ENCODE results near the gene PATL2.
"Not testable (repeated sequence)": the region's sequence is repeated elsewhere in the genome, so short reads cannot be mapped to it uniquely, and the experiment has no call there.

PATL2 gene

GRCh38 chr15:44719293-44719999 lies 8.3 kb upstream of the PATL2 start:
- DNase-seq (ENCODE audit: low spot score): no peak

- DNase-seq (ENCODE audit: low spot score): no peak
These were observed 7.8 kb upstream of the PATL2 start for GRCh38 chr15:44718927-44719292.

- no peak for DNase-seq (ENCODE audit: low spot score)
These were observed 7.2 kb upstream of the PATL2 start for GRCh38 chr15:44718180-44718926.

GRCh38 chr15:44716983-44717602 lies 6.0 kb upstream of the PATL2 start:
- DNase-seq (ENCODE audit: low spot score): no peak

- no peak for DNase-seq (ENCODE audit: low spot score)
These were observed 4.7 kb upstream of the PATL2 start for GRCh38 chr15:44715797-44716334.

- DNase-seq (ENCODE audit: low spot score): no peak
These were observed 4.1 kb upstream of the PATL2 start for GRCh38 chr15:44715142-44715796.

- peak; percentile 66 for DNase-seq (ENCODE audit: low spot score)
These were observed 2.2 kb upstream of the PATL2 start for GRCh38 chr15:44713006-44713966.

- DNase-seq (ENCODE audit: low spot score): peak; percentile 82
These were observed 1.4 kb upstream of the PATL2 start for GRCh38 chr15:44712346-44713005.

GRCh38 chr15:44711743-44712345 lies 721 bp upstream of the PATL2 start:
- DNase-seq (ENCODE audit: low spot score): peak; percentile 49

GRCh38 chr15:44710236-44711095 lies 657 bp downstream of the PATL2 start:
- DNase-seq (ENCODE audit: low spot score): peak; percentile 69

GRCh38 chr15:44706946-44707636 lies 4.0 kb downstream of the PATL2 start:
- no peak for DNase-seq (ENCODE audit: low spot score)

- no peak for DNase-seq (ENCODE audit: low spot score)
These were observed 4.7 kb downstream of the PATL2 start for GRCh38 chr15:44706401-44706800.

GRCh38 chr15:44705986-44706385 lies 5.1 kb downstream of the PATL2 start:
- no peak for DNase-seq (ENCODE audit: low spot score)

GRCh38 chr15:44700676-44701075 lies 10.4 kb downstream of the PATL2 start:
- DNase-seq (ENCODE audit: low spot score): not testable (repeated sequence)

- DNase-seq (ENCODE audit: low spot score): no peak
These were observed 12.5 kb downstream of the PATL2 start for GRCh38 chr15:44698641-44699040.

- DNase-seq (ENCODE audit: low spot score): no peak
These were observed 14.1 kb downstream of the PATL2 start for GRCh38 chr15:44697014-44697413.

GRCh38 chr15:44695294-44695693 lies 15.8 kb downstream of the PATL2 start:
- DNase-seq (ENCODE audit: low spot score): no peak

GRCh38 chr15:44694416-44694815 lies 16.7 kb downstream of the PATL2 start:
- DNase-seq (ENCODE audit: low spot score): no peak

- no peak for DNase-seq (ENCODE audit: low spot score)
These were observed 18.5 kb downstream of the PATL2 start for GRCh38 chr15:44692659-44693058.

Data from pons (tissue), 1 donor.